IMR-90 (cell line): ENCODE data around the gene SECTM1. TPM values are rescaled to one million over a fixed set of nuclear protein-coding genes. Genes with fewer than 3 reads are reported as not detected.
A peak's percentile ranks its signal among the peaks of the same experiment; 100 is the strongest.

Experiments used
- ATAC-seq: fragments of 200-7000 bp; cut with Tn5 transposase; 2 replicates; pipeline ENCODE4 v1.9.1; 2020; ENCODE audit warnings: low read depth, mild to moderate bottlenecking, moderate library complexity
- BruUV-seq: library from RNA; stranded (reverse); fragments of 400-500 nt; replicated peaks from 2 replicates; lab custom pipeline; 2021; lab: Mats Ljungman, UMichigan
- CTCF ChIA-PET: fragments of 300-600 bp; formaldehyde crosslinking; extraction: SDS; loops from one replicate; lab custom pipeline; 2021; ENCODE audit warnings: antibody characterized with exemption; lab: Yijun Ruan, JAX
- POLR2A ChIA-PET: fragments of 300-600 bp; sonication (Branson Sonifier 250); formaldehyde crosslinking; loops from one replicate; lab custom pipeline; 2022; ENCODE audit warnings: antibody characterized with exemption; ENCODE audit not compliant: unreplicated experiment; lab: Charles Lee
- DNase-seq: peaks from one replicate; pipeline ENCODE4 v3.0.0; 2013
- H2AFZ ChIP-seq: replicated peaks from 2 replicates; pipeline ENCODE3; 2013; ENCODE audit warnings: low read length, mild to moderate bottlenecking; ENCODE audit not compliant: poor library complexity
- H2AK5ac ChIP-seq: 2 replicates; pipeline ENCODE4 v1.6.1; 2013; ENCODE audit warnings: low read depth, low read length, inconsistent platforms
- H2AK9ac ChIP-seq: replicated peaks from 2 replicates; pipeline ENCODE3; 2013; ENCODE audit warnings: mild to moderate bottlenecking, low read depth, low read length, moderate library complexity; ENCODE audit not compliant: poor library complexity
- H2BK120ac ChIP-seq: 2 replicates; pipeline ENCODE4 v1.6.1; 2013; ENCODE audit warnings: low read depth, low read length, inconsistent platforms
- H2BK15ac ChIP-seq: 3 replicates; pipeline ENCODE4 v1.6.1; 2013; ENCODE audit warnings: low read depth, low read length, inconsistent platforms
- H2BK20ac ChIP-seq: 2 replicates; pipeline ENCODE4 v1.6.1; 2013; ENCODE audit warnings: low read depth, mild to moderate bottlenecking, inconsistent platforms, low read length, moderate library complexity
- H2BK5ac ChIP-seq: 2 replicates; pipeline ENCODE4 v1.6.1; 2013; ENCODE audit warnings: mild to moderate bottlenecking, low read depth, low read length, inconsistent platforms; ENCODE audit not compliant: poor library complexity, severe bottlenecking
- H3K14ac ChIP-seq: replicated peaks from 2 replicates; pipeline ENCODE4 v1.6.1; 2013; ENCODE audit warnings: low read depth, low read length, inconsistent platforms
- H3K18ac ChIP-seq: 2 replicates; pipeline ENCODE4 v1.6.1; 2013; ENCODE audit warnings: low read depth, low read length, control low read depth
- H3K23ac ChIP-seq: 2 replicates; pipeline ENCODE4 v1.6.1; 2013; ENCODE audit warnings: low read depth, low read length, inconsistent platforms
- H3K27ac ChIP-seq: 2 replicates; pipeline ENCODE4 v1.5.1; 2013; ENCODE audit warnings: mild to moderate bottlenecking, control low read depth, low read length; ENCODE audit not compliant: insufficient read depth
- H3K27me3 ChIP-seq: 2 replicates; pipeline ENCODE4 v1.6.1; 2013; ENCODE audit warnings: low read length; ENCODE audit not compliant: control insufficient read depth, insufficient read depth
- H3K36me3 ChIP-seq: 2 replicates; pipeline ENCODE4 v1.6.1; 2013; ENCODE audit warnings: low read length, mixed read lengths; ENCODE audit not compliant: control insufficient read depth, insufficient read depth
- H3K4ac ChIP-seq: 2 replicates; pipeline ENCODE4 v1.6.1; 2013; ENCODE audit warnings: low read depth, low read length, inconsistent platforms
- H3K4me1 ChIP-seq: 2 replicates; pipeline ENCODE4 v1.6.1; 2013; ENCODE audit warnings: low read length, mixed read lengths; ENCODE audit not compliant: control insufficient read depth, insufficient read depth
- H3K4me2 ChIP-seq: 2 replicates; pipeline ENCODE4 v1.6.1; 2013; ENCODE audit warnings: low read depth, mild to moderate bottlenecking, control low read depth, low read length, moderate library complexity
- H3K4me3 ChIP-seq: 2 replicates; pipeline ENCODE4 v1.5.1; 2013; ENCODE audit warnings: low read depth, mild to moderate bottlenecking, control low read depth, low read length, moderate library complexity; ENCODE audit not compliant: insufficient read depth
- H3K56ac ChIP-seq: 2 replicates; pipeline ENCODE4 v1.6.1; 2013; ENCODE audit warnings: low read length, inconsistent platforms; ENCODE audit not compliant: insufficient read depth; ENCODE audit errors: extremely low read depth
- H3K79me1 ChIP-seq, 2 experiments: 2 replicates each; pipeline ENCODE4 v1.6.1; 2013; ENCODE audit warnings: low read length in 2 of 2, inconsistent platforms in 1 of 2, low read depth in 1 of 2
- H3K9ac ChIP-seq: 2 replicates; pipeline ENCODE4 v1.6.1; 2013; ENCODE audit warnings: low read depth, low read length, control low read depth
- H3K9me1 ChIP-seq: 2 replicates; pipeline ENCODE4 v1.6.1; 2013; ENCODE audit warnings: low read length, inconsistent platforms; ENCODE audit not compliant: insufficient read depth
- H3K9me3 ChIP-seq: 2 replicates; pipeline ENCODE4 v1.6.1; 2013; ENCODE audit warnings: low read length; ENCODE audit not compliant: control insufficient read depth, insufficient read depth
- H4K20me1 ChIP-seq: 2 replicates; pipeline ENCODE4 v1.6.1; 2013; ENCODE audit warnings: low read length, inconsistent platforms; ENCODE audit not compliant: insufficient read depth
- H4K5ac ChIP-seq: 2 replicates; pipeline ENCODE4 v1.6.1; 2013; ENCODE audit warnings: mild to moderate bottlenecking, low read depth, low read length, control low read depth
- H4K8ac ChIP-seq, 2 experiments: 2 replicates each; pipeline ENCODE4 v1.6.1; 2013; ENCODE audit warnings: low read depth in 2 of 2, low read length in 2 of 2, control low read depth in 1 of 2, inconsistent platforms in 1 of 2
- H4K91ac ChIP-seq: 2 replicates; pipeline ENCODE4 v1.6.1; 2013; ENCODE audit warnings: low read depth, low read length, inconsistent platforms; ENCODE audit not compliant: insufficient read depth
- BHLHE40 ChIP-seq: fragments of 150-350 bp; IDR thresholded peaks from 2 replicates; pipeline ENCODE4 v1.6.1; 2016; ENCODE audit warnings: mild to moderate bottlenecking, low read depth, low read length
- CHD1 ChIP-seq: IDR thresholded peaks from 2 replicates; pipeline ENCODE4 v1.6.1; 2012; ENCODE audit warnings: low read depth, low read length, improper control_type of control experiment
- CTCF ChIP-seq: conservative IDR thresholded peaks from 2 replicates; pipeline ENCODE4 v1.5.1; 2012; ENCODE audit warnings: mild to moderate bottlenecking, low read depth, low read length, improper control_type of control experiment
- ELK1 ChIP-seq: fragments of 150-350 bp; IDR thresholded peaks from 2 replicates; pipeline ENCODE4 v1.6.1; 2016; ENCODE audit warnings: low read depth, mild to moderate bottlenecking, low read length, moderate library complexity, borderline replicate concordance
- FOS ChIP-seq: fragments of 150-350 bp; IDR thresholded peaks from 2 replicates; pipeline ENCODE4 v1.6.1; 2016; ENCODE audit warnings: low read depth, low read length
- MAFK ChIP-seq: IDR thresholded peaks from 2 replicates; pipeline ENCODE4 v1.6.1; 2012; ENCODE audit warnings: low read depth, low read length, improper control_type of control experiment
- MAZ ChIP-seq: IDR thresholded peaks from 2 replicates; pipeline ENCODE4 v1.6.1; 2012; ENCODE audit warnings: low read depth, mild to moderate bottlenecking, low read length, improper control_type of control experiment, moderate library complexity, borderline replicate concordance
- MXI1 ChIP-seq: IDR thresholded peaks from 2 replicates; pipeline ENCODE4 v1.6.1; 2012; ENCODE audit warnings: low read depth, mild to moderate bottlenecking, low read length, moderate library complexity, borderline replicate concordance
- NFE2L2 ChIP-seq: fragments of 150-350 bp; IDR thresholded peaks from 2 replicates; pipeline ENCODE4 v1.6.1; 2016; ENCODE audit warnings: low read depth, mild to moderate bottlenecking, low read length
- POLR2A ChIP-seq: IDR thresholded peaks from 2 replicates; pipeline ENCODE4 v1.6.1; 2012; ENCODE audit warnings: mild to moderate bottlenecking, low read depth, low read length
- RCOR1 ChIP-seq: IDR thresholded peaks from 2 replicates; pipeline ENCODE4 v1.6.1; 2012; ENCODE audit warnings: mild to moderate bottlenecking, low read length, improper control_type of control experiment; ENCODE audit not compliant: insufficient replicate concordance
- RFX5 ChIP-seq: IDR thresholded peaks from 2 replicates; pipeline ENCODE4 v1.8.0; 2012; ENCODE audit warnings: low read depth, mild to moderate bottlenecking, low read length, moderate library complexity
- SMC3 ChIP-seq: fragments of 150-350 bp; IDR thresholded peaks from 2 replicates; pipeline ENCODE4 v1.6.1; 2016; ENCODE audit warnings: low read depth, mild to moderate bottlenecking, antibody characterized with exemption, low read length, moderate library complexity
- USF2 ChIP-seq: fragments of 150-350 bp; IDR thresholded peaks from 2 replicates; pipeline ENCODE4 v1.6.1; 2017; ENCODE audit warnings: mild to moderate bottlenecking, antibody characterized with exemption, low read length, low read depth
- WGBS, 2 experiments: methylation state at CpG; one replicate each; pipeline versions ENCODE4 v1.1.5 to v1.1.7; 2013; ENCODE audit warnings: missing lambda C conversion rate in 2 of 2; ENCODE audit not compliant: insufficient read length in 1 of 2; ENCODE audit errors: extremely low coverage in 2 of 2; 5-methylcytosine and 5-hydroxymethylcytosine counted together
- dilution Hi-C: fragments of 300-500 bp; cut with HindIII; formaldehyde crosslinking; loops from one replicate; pipeline ENCODE4 v1.14.3; 2018; ENCODE audit warnings: low sequenced_read_pairs; ENCODE audit not compliant: unreplicated experiment
- in situ Hi-C: fragments of 300-500 bp; cut with MboI; formaldehyde crosslinking; loops from 3 replicates; pipeline ENCODE4 v1.14.3; 2019; ENCODE audit warnings: low sequenced_read_pairs, inconsistent platforms, mixed read lengths
- intact Hi-C: fragments of 100-400 bp; cut with micrococcal nuclease; formaldehyde crosslinking; loops from 2 replicates; pipeline ENCODE4 v1.10.0; 2022
- polyA plus RNA-seq, 3 experiments: library from polyadenylated mRNA; depleted of rRNA; stranded (reverse); fragments of >200 nt; gene quantifications; 2 replicates each; pipeline ENCODE4 v1.2.3, GENCODE V29; 2012; ENCODE audit warnings: low replicate concordance in 1 of 3
- total RNA-seq: library from RNA; depleted of rRNA; stranded (reverse); fragments of >200 nt; gene quantifications from 2 replicates; pipeline ENCODE4 v1.2.3, GENCODE V29; 2012

Gene SECTM1
- total and polyA plus RNA-seq, 2 of the 4 experiments (the other 2 are of a cell fraction) = 2.3 to 4.4 TPM

- no peak overlapping the region for H3K14ac ChIP-seq
- no peak overlapping the region for H3K56ac ChIP-seq
- 27% methylated on average over 5 of the region's 23 CpGs; no CpG with 5 or more reads in 1 of the 2 experiments for WGBS, 2 experiments
- H3K4ac ChIP-seq = no peak overlapping the region
- H3K18ac ChIP-seq = peak overlapping the region; percentile 60; the same call in 1 of the 2 replicates
- dilution Hi-C loops (no loop called here), intact Hi-C loops (no loop called here), in situ Hi-C loops (no loop called here)
- H4K8ac ChIP-seq = no peak overlapping the region
- no peak overlapping the region for H3K27ac ChIP-seq
- H3K79me1 ChIP-seq = no peaks in the 10 kb centered on the region
- H3K4me2 ChIP-seq = peak overlapping the region; percentile 85
- peak; percentile 32 for DNase-seq
- peak overlapping the region; percentile 52; the same call in 1 of the 2 replicates for H3K23ac ChIP-seq
- H2BK20ac ChIP-seq = no peak overlapping the region
- no peaks in the 10 kb centered on the region for H3K9me3 ChIP-seq
- H2AK9ac ChIP-seq = no peak overlapping the region
- H4K91ac ChIP-seq = no peak overlapping the region
- H3K4me3 ChIP-seq = no peak overlapping the region; the same call in 1 of the 2 replicates
- H2AK5ac ChIP-seq = peak overlapping the region; percentile 73; the same call in 1 of the 2 replicates
- no peak; the same call in 1 of the 2 replicates for ATAC-seq
- POLR2A ChIA-PET = no interaction called here
- H3K4me1 ChIP-seq = peaks cover 4% of the 10 kb centered on the region
- H3K9me1 ChIP-seq = peaks cover 4% of the 10 kb centered on the region; the same call in 1 of the 2 replicates
- H4K5ac ChIP-seq = no peak overlapping the region
- H3K36me3 ChIP-seq = no peaks in the 10 kb centered on the region
- no peak overlapping the region for H3K9ac ChIP-seq
- H2BK15ac ChIP-seq = no peak overlapping the region
- peaks cover 43% of the 10 kb centered on the region for H3K27me3 ChIP-seq
- H2AFZ ChIP-seq = no peak overlapping the region
- no TSS peak for BruUV-seq
- no peak overlapping the region for H2BK120ac ChIP-seq
- CTCF ChIA-PET = no interaction called here
- H2BK5ac ChIP-seq = no peak overlapping the region
- no peaks in the 10 kb centered on the region; the same call in 1 of the 2 replicates for H4K20me1 ChIP-seq
- TF ChIP-seq RFX5 (no peak), NFE2L2 (no peak), CTCF (no peak), RCOR1 (no peak), POLR2A (no peak), FOS (no peak), MAFK (no peak), USF2 (no peak), ELK1 (no peak), BHLHE40 (no peak), SMC3 (no peak), MAZ (no peak), MXI1 (no peak), CHD1 (no peak)
These were observed 47.5 kb upstream of the SECTM1 start for GRCh38 chr17:82380860-82381702.
